SK-N-SH (cell line): ENCODE data around the gene CD248. TPM values are rescaled to one million over a fixed set of nuclear protein-coding genes. Genes with fewer than 3 reads are reported as not detected.

Experiments
- CTCF ChIA-PET: fragments of 300-600, 350-600 bp; formaldehyde crosslinking; extraction: SDS; loops from one replicate; lab custom pipeline; 2021; lab: Yijun Ruan, JAX
- POLR2A ChIA-PET: fragments of 350-600 bp; sonication (Branson Sonifier 250); formaldehyde crosslinking; extraction: SDS; loops from one replicate; lab custom pipeline; 2020; ENCODE audit warnings: antibody characterized with exemption, inconsistent platforms; lab: Yijun Ruan, JAX
- DNase-seq: peaks from one replicate; pipeline ENCODE4 v3.0.0; 2012
- H2AFZ ChIP-seq: fragments of 200-600 bp; sonication (generic); 2 replicates; pipeline ENCODE4 v1.8.1; 2016; ENCODE audit warnings: antibody characterized with exemption, mild to moderate bottlenecking, low read depth
- H3F3A ChIP-seq: fragments of 200-600 bp; sonication (generic); replicated peaks from 2 replicates; pipeline ENCODE3; 2016; ENCODE audit warnings: antibody characterized with exemption, mild to moderate bottlenecking; ENCODE audit not compliant: insufficient read depth
- H3K27ac ChIP-seq, 2 experiments: fragments of 200-500 bp in 1 of 2; fragments of 200-600 bp in 1 of 2; sonication (Bioruptor generic) in 1 of 2; sonication (generic), shearing (Covaris generic) in 1 of 2; 2 replicates each; pipeline versions ENCODE4 v1.5.1 to v1.6.1; 2014 to 2016; ENCODE audit warnings: low read depth in 2 of 2, inconsistent platforms in 1 of 2, low read length in 1 of 2, mild to moderate bottlenecking in 1 of 2, mixed read lengths in 1 of 2
- H3K27me3 ChIP-seq: fragments of 200-600 bp; sonication (generic), shearing (Covaris generic); 2 replicates; pipeline ENCODE4 v1.6.1; 2016; ENCODE audit warnings: mixed run types; ENCODE audit not compliant: insufficient read depth
- H3K36me3 ChIP-seq, 2 experiments: fragments of 200-500 bp in 1 of 2; fragments of 200-600 bp in 1 of 2; sonication (Bioruptor generic) in 1 of 2; sonication (generic) in 1 of 2; replicated peaks in 1 of 2; 2 replicates each; pipeline versions ENCODE3 to v1.5.1; 2014 to 2016; ENCODE audit warnings: low read length in 1 of 2, mild to moderate bottlenecking in 1 of 2; ENCODE audit not compliant: insufficient read depth in 2 of 2, control insufficient read depth in 1 of 2
- H3K4me1 ChIP-seq, 2 experiments: fragments of 200-500 bp in 1 of 2; fragments of 200-600 bp in 1 of 2; sonication (Bioruptor generic) in 1 of 2; sonication (generic), shearing (Covaris generic) in 1 of 2; 2 replicates each; pipeline versions ENCODE4 v1.5.1 to v1.6.1; 2014 to 2016; ENCODE audit warnings: low read depth in 1 of 2, low read length in 1 of 2, mixed run types in 1 of 2; ENCODE audit not compliant: insufficient read depth in 2 of 2, control insufficient read depth in 1 of 2
- H3K4me2 ChIP-seq: fragments of 200-600 bp; sonication (generic), shearing (Covaris generic); 2 replicates; pipeline ENCODE4 v1.6.1; 2017; ENCODE audit warnings: mixed run types
- H3K4me3 ChIP-seq, 2 experiments: fragments of 200-500 bp in 1 of 2; fragments of 200-600 bp in 1 of 2; sonication (Bioruptor generic) in 1 of 2; sonication (generic), shearing (Covaris generic) in 1 of 2; 2 replicates each; pipeline versions ENCODE4 v1.5.1 to v1.8.1; 2014 to 2016; ENCODE audit warnings: low read depth in 2 of 2, inconsistent platforms in 1 of 2, low read length in 1 of 2, mild to moderate bottlenecking in 1 of 2, mixed read lengths in 1 of 2, moderate library complexity in 1 of 2
- H3K79me2 ChIP-seq: fragments of 200-600 bp; sonication (generic); 2 replicates; pipeline ENCODE4 v1.8.1; 2017; ENCODE audit warnings: mild to moderate bottlenecking; ENCODE audit not compliant: insufficient read depth
- H3K9ac ChIP-seq: fragments of 200-600 bp; sonication (generic); 2 replicates; pipeline ENCODE4 v1.6.1; 2017; ENCODE audit warnings: mixed run types
- H3K9me2 ChIP-seq: fragments of 200-600 bp; sonication (generic); 2 replicates; pipeline ENCODE4 v1.6.1; 2017; ENCODE audit warnings: mixed run types
- H3K9me3 ChIP-seq: fragments of 200-600 bp; sonication (generic); 2 replicates; pipeline ENCODE4 v1.6.1; 2017; ENCODE audit warnings: mixed run types, mild to moderate bottlenecking, moderate library complexity
- H4K20me1 ChIP-seq: fragments of 200-600 bp; sonication (generic); 2 replicates; pipeline ENCODE4 v1.6.1; 2017; ENCODE audit warnings: mild to moderate bottlenecking, mixed run types; ENCODE audit not compliant: insufficient read depth
- EP300 ChIP-seq, 2 experiments: IDR thresholded peaks; 2 replicates each; pipeline versions ENCODE4 v1.4.0 to v1.6.1; 2012; ENCODE audit warnings: borderline replicate concordance in 1 of 2, low read depth in 1 of 2, low read length in 1 of 2
- FOSL2 ChIP-seq: IDR thresholded peaks from 2 replicates; pipeline ENCODE4 v1.4.0; 2012; ENCODE audit warnings: low read depth, mild to moderate bottlenecking, moderate library complexity, borderline replicate concordance
- FOXM1 ChIP-seq: IDR thresholded peaks from 2 replicates; pipeline ENCODE4 v1.4.0; 2012; ENCODE audit warnings: low read depth, mild to moderate bottlenecking
- GABPA ChIP-seq: IDR thresholded peaks from 2 replicates; pipeline ENCODE4 v1.4.0; 2012; ENCODE audit warnings: low read depth, mild to moderate bottlenecking
- GATA2 ChIP-seq: sonication (generic); formaldehyde crosslinking; IDR thresholded peaks from 2 replicates; pipeline ENCODE4 v1.5.0; 2020; ENCODE audit warnings: mild to moderate bottlenecking, missing genetic modification reagents
- NFIC ChIP-seq: IDR thresholded peaks from 2 replicates; pipeline ENCODE4 v1.4.0; 2012; ENCODE audit warnings: borderline replicate concordance
- POLR2AphosphoS5 ChIP-seq: IDR thresholded peaks from 2 replicates; pipeline ENCODE4 v1.6.1; 2012; ENCODE audit warnings: low read depth, low read length
- RAD21 ChIP-seq: IDR thresholded peaks from 2 replicates; pipeline ENCODE4 v1.6.1; 2012; ENCODE audit warnings: mild to moderate bottlenecking, low read length
- RCOR1 ChIP-seq: fragments of 150-350 bp; IDR thresholded peaks from 2 replicates; pipeline ENCODE4 v1.6.1; 2017; ENCODE audit warnings: antibody characterized with exemption, low read length
- RXRA ChIP-seq: IDR thresholded peaks from 2 replicates; pipeline ENCODE4 v1.4.0; 2012; ENCODE audit warnings: low read depth, mild to moderate bottlenecking, borderline replicate concordance
- SMC3 ChIP-seq: IDR thresholded peaks from 2 replicates; pipeline ENCODE4 v1.6.1; 2012; ENCODE audit warnings: low read depth, low read length, improper control_type of control experiment
- TCF12 ChIP-seq: IDR thresholded peaks from 2 replicates; pipeline ENCODE4 v1.4.0; 2012
- YY1 ChIP-seq: IDR thresholded peaks from 2 replicates; pipeline ENCODE4 v1.4.0; 2012; ENCODE audit warnings: low read depth, mild to moderate bottlenecking
- WGBS: methylation state at CpG from one replicate; pipeline ENCODE4 v1.1.6; 2017; ENCODE audit warnings: low lambda C conversion rate; 5-methylcytosine and 5-hydroxymethylcytosine counted together
- polyA plus RNA-seq, 3 experiments: library from polyadenylated mRNA; depleted of rRNA; stranded (reverse); fragments of >200 nt; gene quantifications; 2 replicates each; pipeline ENCODE4 v1.2.3, GENCODE V29; 2012
- TF ChIP-seq, protein P1 (sequence below): IDR thresholded peaks from 2 replicates; pipeline ENCODE4; 2012
- TF ChIP-seq, protein P2 (sequence below): IDR thresholded peaks from 2 replicates; pipeline ENCODE4 v1.4.0; 2012; ENCODE audit warnings: low read depth, borderline replicate concordance
- TF ChIP-seq, protein P3 (sequence below): IDR thresholded peaks from 2 replicates; pipeline ENCODE4 v1.4.0; 2012; ENCODE audit warnings: low read depth
- TF ChIP-seq, protein P4 (sequence below): fragments of 150-350 bp; IDR thresholded peaks from 2 replicates; pipeline ENCODE4 v1.6.1; 2017; ENCODE audit warnings: antibody characterized with exemption, low read length, low read depth, borderline replicate concordance

CD248 gene
- polyA plus RNA-seq, 1 of the 3 experiments (the other 2 are of a cell fraction) = 7.7 TPM

DNA sequence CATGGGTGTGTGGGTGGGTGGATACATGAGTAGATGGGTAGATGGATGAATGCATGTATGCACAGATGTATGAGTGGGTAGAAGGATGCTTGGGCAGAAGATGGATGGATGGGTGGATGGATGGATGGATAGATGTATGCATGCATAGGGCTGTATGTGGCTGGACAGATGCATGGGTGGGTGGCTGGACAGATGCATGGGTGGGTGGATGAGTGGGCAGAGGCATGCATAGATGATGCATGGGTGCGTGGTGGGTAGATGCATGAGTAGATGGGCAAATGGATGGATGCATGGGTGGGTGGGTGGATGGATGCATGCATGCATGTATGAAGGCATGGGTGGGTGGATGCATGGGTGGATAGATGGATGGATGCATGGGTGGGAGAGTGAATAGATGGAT is 6.8 kb upstream of the CD248 start:
- Histone ChIP-seq H3K79me2 (no peaks in the 10 kb centered on the region), H3K27ac (no peak overlapping the region), H3K9me2 (no peaks in the 10 kb centered on the region), H3K9me3 (no peaks in the 10 kb centered on the region), H4K20me1 (no peaks in the 10 kb centered on the region), H3K27me3 (no peaks in the 10 kb centered on the region), H2AFZ (no peak overlapping the region), H3F3A (peaks cover 3% of the 10 kb centered on the region), H3K36me3 (no peaks in the 10 kb centered on the region), H3K9ac (no peak overlapping the region), H3K4me3 (no peak overlapping the region), H3K4me2 (no peak overlapping the region), H3K4me1 (peaks cover 32 to 39% of the 10 kb centered on the region in 2 experiments; a peak in 3 of 4 replicates)
- ChIA-PET POLR2A (no interaction called here), CTCF (interaction anchor here (2.3 kb wide), 1 partner anchor 12 kb away, joined by 17 read pairs; no protein-coding TSS in a partner anchor)
- no peak for TF ChIP-seq FOSL2
- TF ChIP-seq YY1 = no peak
- TF ChIP-seq RXRA = no peak
- TF ChIP-seq NFIC = no peak
- no peak for TF ChIP-seq FOXM1
- no peak for TF ChIP-seq EP300 (IDR thresholded peaks at IDR 0.05; ENCODE audit: borderline replicate concordance in 1 of 2, low read depth in 1 of 2, low read length in 1 of 2)
- TF ChIP-seq, protein P1, sequence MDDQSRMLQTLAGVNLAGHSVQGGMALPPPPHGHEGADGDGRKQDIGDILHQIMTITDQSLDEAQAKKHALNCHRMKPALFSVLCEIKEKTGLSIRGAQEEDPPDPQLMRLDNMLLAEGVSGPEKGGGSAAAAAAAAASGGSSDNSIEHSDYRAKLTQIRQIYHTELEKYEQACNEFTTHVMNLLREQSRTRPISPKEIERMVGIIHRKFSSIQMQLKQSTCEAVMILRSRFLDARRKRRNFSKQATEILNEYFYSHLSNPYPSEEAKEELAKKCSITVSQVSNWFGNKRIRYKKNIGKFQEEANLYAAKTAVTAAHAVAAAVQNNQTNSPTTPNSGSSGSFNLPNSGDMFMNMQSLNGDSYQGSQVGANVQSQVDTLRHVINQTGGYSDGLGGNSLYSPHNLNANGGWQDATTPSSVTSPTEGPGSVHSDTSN = no peak
- no peak for TF ChIP-seq TCF12
- TF ChIP-seq, protein P2, sequence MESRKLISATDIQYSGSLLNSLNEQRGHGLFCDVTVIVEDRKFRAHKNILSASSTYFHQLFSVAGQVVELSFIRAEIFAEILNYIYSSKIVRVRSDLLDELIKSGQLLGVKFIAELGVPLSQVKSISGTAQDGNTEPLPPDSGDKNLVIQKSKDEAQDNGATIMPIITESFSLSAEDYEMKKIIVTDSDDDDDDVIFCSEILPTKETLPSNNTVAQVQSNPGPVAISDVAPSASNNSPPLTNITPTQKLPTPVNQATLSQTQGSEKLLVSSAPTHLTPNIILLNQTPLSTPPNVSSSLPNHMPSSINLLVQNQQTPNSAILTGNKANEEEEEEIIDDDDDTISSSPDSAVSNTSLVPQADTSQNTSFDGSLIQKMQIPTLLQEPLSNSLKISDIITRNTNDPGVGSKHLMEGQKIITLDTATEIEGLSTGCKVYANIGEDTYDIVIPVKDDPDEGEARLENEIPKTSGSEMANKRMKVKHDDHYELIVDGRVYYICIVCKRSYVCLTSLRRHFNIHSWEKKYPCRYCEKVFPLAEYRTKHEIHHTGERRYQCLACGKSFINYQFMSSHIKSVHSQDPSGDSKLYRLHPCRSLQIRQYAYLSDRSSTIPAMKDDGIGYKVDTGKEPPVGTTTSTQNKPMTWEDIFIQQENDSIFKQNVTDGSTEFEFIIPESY = no peak
- DNase-seq = no peak
- WGBS = 100% methylated on average over 1 of the region's 1 CpG

DNA sequence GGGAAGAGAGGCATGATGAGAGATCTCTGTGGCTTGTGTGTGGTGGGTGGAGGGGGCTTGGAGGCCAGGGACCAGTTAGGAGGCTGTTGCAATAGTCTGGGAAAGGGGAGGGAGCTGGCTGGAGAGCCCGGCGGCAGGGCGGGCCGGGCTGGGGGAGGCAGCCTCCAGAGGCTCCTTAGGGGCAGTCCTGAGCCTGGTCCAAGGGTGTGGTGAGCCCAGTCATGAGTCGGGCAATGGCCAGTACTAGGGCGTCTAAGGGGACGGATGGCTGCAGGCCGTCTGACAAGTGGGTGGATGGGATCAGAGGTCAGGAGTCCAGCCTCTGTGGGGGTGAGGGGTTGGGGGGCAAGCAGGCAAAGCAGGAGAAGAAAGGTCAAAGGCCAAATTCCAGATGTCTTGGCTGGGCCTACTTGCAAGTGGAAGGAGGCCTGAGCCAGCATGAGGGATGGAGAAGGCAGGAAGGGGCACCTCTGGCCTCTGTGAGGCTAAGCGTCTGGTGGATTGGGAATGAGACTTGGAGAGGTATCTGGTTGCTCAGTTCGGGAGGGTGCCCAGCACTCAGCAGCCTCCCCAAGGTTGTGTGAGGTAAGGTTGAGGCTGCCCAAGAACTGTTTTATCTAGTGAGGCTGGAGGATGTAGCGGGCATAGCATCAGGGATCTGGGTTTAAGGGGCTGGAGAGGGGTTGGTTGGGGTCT is 6.0 kb upstream of the CD248 start:
- POLR2A ChIA-PET = interaction anchor here (1.7 kb wide), 1 partner anchor 10 kb away, joined by 4 read pairs; no protein-coding TSS in a partner anchor
- DNase-seq = no peak
- H2AFZ ChIP-seq = no peak overlapping the region

More for the DNA sequence above, 6.0 kb upstream of the CD248 start:
- TF ChIP-seq, protein P3, sequence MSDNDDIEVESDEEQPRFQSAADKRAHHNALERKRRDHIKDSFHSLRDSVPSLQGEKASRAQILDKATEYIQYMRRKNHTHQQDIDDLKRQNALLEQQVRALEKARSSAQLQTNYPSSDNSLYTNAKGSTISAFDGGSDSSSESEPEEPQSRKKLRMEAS = no peak
- TF ChIP-seq GABPA (no peak), SMC3 (no peak), GATA2 (CRISPR knock-in tag) (no peak), FOXM1 (no peak), POLR2AphosphoS5 (no peak), RCOR1 (no peak), RAD21 (no peak), YY1 (no peak)
- TF ChIP-seq, protein P4, sequence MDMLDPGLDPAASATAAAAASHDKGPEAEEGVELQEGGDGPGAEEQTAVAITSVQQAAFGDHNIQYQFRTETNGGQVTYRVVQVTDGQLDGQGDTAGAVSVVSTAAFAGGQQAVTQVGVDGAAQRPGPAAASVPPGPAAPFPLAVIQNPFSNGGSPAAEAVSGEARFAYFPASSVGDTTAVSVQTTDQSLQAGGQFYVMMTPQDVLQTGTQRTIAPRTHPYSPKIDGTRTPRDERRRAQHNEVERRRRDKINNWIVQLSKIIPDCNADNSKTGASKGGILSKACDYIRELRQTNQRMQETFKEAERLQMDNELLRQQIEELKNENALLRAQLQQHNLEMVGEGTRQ = no peak
- no peaks in the 10 kb centered on the region for H3K79me2 ChIP-seq
- CTCF ChIA-PET = interaction anchor here (2.0 kb wide), 1 partner anchor 10 kb away, joined by 26 read pairs; no protein-coding TSS in a partner anchor
- no peaks in the 10 kb centered on the region for H4K20me1 ChIP-seq
- no peaks in the 10 kb centered on the region for H3F3A ChIP-seq
- no peaks in the 10 kb centered on the region for H3K9me3 ChIP-seq
- H3K9me2 ChIP-seq = no peaks in the 10 kb centered on the region
- no peak overlapping the region for H3K27ac ChIP-seq
- no peak overlapping the region for H3K9ac ChIP-seq
- H3K36me3 ChIP-seq = no peaks in the 10 kb centered on the region
- H3K4me3 ChIP-seq = no peak overlapping the region
- peaks cover 34 to 39% of the 10 kb centered on the region in 2 experiments for H3K4me1 ChIP-seq
- no peak overlapping the region for H3K4me2 ChIP-seq
- WGBS = 91% methylated on average over 10 of the region's 11 CpGs
- no peaks in the 10 kb centered on the region for H3K27me3 ChIP-seq
